OCI-LY3 (cell line): ENCODE data around the gene PRELID1.

Source experiments
- CTCF ChIP-seq: fragments of 200-600, 300-600 bp; sonication (generic); IDR thresholded peaks from 2 replicates; pipeline ENCODE4 v1.5.1; 2014; ENCODE audit warnings: antibody characterized with exemption, low read length, low read depth
- EZH2phosphoT487 ChIP-seq: fragments of 200-600 bp; shearing (Covaris generic); IDR thresholded peaks from 2 replicates; pipeline ENCODE4 v1.6.1; 2018; ENCODE audit warnings: antibody characterized with exemption, mixed run types, low read depth

- TF ChIP-seq CTCF (no peak), EZH2phosphoT487 (no peak)
These were observed 32.9 kb upstream of the PRELID1 start for GRCh38 chr5:177270653-177271052.
